GM20000 (cell line): ENCODE measurements around the gene CRNKL1.

ENCODE experiments used
- DNase-seq: peaks from one replicate; pipeline ENCODE4 v3.0.0; 2012; ENCODE audit warnings: low spot score
- TF ChIP-seq, protein P1 (sequence below): IDR thresholded peaks from 2 replicates; pipeline ENCODE4 v1.5.1; 2012; ENCODE audit warnings: mild to moderate bottlenecking, control low read depth; ENCODE audit errors: extremely low read depth, missing control alignments

Gene CRNKL1

DNA sequence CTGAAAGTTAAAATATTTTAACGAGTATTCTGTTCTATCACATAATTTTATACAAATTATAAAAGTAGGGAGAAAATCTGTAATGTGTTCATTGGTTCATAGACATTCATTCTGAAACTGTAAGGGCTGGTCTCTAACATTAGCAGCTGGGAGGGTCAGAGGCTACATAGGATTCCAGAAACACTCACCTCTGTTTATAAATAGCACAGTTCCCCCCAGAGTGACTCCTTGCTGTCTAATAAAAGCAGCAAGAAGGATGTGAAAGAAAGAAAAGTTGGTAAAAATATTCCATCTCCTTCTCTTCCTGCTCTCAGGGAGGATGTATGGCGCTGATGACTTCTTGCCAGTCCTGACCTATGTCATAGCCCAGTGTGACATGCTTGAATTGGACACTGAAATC is 60.4 kb downstream of the CRNKL1 start:
- no peak for DNase-seq
- TF ChIP-seq, protein P1, sequence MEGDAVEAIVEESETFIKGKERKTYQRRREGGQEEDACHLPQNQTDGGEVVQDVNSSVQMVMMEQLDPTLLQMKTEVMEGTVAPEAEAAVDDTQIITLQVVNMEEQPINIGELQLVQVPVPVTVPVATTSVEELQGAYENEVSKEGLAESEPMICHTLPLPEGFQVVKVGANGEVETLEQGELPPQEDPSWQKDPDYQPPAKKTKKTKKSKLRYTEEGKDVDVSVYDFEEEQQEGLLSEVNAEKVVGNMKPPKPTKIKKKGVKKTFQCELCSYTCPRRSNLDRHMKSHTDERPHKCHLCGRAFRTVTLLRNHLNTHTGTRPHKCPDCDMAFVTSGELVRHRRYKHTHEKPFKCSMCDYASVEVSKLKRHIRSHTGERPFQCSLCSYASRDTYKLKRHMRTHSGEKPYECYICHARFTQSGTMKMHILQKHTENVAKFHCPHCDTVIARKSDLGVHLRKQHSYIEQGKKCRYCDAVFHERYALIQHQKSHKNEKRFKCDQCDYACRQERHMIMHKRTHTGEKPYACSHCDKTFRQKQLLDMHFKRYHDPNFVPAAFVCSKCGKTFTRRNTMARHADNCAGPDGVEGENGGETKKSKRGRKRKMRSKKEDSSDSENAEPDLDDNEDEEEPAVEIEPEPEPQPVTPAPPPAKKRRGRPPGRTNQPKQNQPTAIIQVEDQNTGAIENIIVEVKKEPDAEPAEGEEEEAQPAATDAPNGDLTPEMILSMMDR = no peak

DNA sequence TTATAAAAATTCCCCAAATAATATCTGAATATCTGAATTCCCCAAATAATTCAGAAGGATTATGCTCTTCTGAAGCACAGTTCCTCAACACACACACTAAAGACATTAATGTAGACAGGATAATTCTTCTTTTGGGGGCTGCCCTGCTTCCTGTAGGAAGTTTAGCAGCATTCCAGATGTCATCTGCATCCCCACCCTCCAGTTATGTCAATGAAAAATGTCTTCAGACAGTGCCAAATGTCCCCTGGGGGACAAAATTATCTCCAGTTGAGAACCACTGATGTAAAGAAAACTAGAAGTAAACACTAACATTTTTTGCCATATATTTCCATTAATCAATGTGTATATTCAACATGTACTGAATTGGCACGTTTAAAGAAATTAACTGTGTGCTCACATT is 61.0 kb downstream of the CRNKL1 start:
- TF ChIP-seq, protein P1 = no peak
- no peak for DNase-seq

DNA sequence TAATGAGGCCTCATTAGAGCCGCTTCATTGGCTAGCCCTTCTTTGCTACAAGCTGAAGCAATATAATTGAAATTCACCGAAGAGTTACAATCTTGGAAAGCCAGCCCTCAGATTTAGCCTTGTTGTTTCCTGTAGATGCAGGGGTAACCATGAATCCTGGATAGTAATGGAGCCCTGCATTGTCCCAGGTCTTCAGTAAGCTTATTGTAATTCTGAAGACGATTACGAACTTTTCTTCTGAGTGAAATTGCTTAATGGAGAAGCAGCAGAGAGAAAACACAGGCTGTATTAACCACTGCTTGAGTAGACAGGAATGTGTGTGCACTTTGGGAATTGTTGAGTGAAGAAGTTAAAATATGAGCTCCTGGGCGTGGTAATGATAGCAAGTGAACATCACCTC is 61.4 kb downstream of the CRNKL1 start:
- no peak for DNase-seq
- TF ChIP-seq, protein P1 = no peak

DNA sequence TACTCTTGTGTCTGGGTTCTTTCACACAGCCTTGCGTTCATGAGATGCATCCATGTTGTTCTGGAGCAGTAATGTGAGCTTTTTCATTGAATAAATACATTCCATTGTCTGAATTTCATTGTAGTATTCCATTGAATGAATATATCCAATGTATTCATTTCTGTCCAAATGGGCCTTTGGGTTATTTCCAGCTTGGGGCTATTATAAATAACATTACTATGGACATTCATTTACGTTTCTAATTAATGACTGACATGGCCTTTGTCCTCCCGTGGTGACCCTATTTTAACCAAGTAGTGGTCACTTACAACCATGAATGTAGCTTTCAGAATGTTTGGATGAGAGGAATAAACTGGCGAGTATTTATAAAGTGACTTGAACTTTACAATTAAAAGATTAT is 65.2 kb downstream of the CRNKL1 start:
- TF ChIP-seq, protein P1 = no peak
- DNase-seq = no peak

DNA sequence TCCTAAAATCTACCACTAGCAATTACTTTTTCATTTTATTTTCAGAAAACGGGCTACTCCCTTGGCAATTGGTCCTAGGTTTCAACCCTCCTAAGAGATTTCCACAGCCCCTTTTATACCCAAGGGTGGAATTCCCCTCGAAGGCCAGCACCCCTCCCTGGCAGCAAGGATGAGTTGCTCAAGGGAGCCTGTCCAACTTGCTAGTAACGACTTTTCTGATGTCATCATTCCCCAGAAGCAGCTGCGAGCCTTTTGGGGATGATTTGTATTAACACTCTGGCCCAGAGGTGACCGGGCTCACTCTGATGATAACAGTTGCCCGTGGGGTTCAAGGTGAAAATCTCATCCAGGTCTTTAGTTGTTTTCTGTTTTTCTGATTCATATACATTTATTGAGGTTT is 65.8 kb downstream of the CRNKL1 start:
- DNase-seq = no peak
- TF ChIP-seq, protein P1 = no peak
